Transverse colon (tissue), 4 donors: ENCODE data around the gene CDT1.

Source experiments
- CTCF ChIP-seq, 5 experiments: fragments of 200-600 bp in 3 of 5; fragments of 450-650 bp in 2 of 5; sonication (generic) in 3 of 5; IDR thresholded peaks; 1 replicate in 2 of 5; 2 replicates in 3 of 5; pipeline ENCODE4 v1.5.1; 2016 to 2017; ENCODE audit warnings: antibody characterized with exemption in 5 of 5, inconsistent platforms in 3 of 5, mild to moderate bottlenecking in 2 of 5, moderate library complexity in 1 of 5
- EP300 ChIP-seq: sonication (generic); formaldehyde crosslinking; IDR thresholded peaks from one replicate; pipeline ENCODE4 v1.6.1; 2017; ENCODE audit warnings: antibody characterized with exemption, low read depth
- POLR2A ChIP-seq: fragments of 450-650 bp; IDR thresholded peaks from one replicate; pipeline ENCODE4 v1.6.1; 2016; ENCODE audit warnings: antibody characterized with exemption, mild to moderate bottlenecking, moderate library complexity
- POLR2AphosphoS5 ChIP-seq, 3 donors: sonication (generic); formaldehyde crosslinking; IDR thresholded peaks; one replicate each; pipeline ENCODE4 v1.6.1; 2016; ENCODE audit warnings: antibody characterized with exemption in 3 of 3

GRCh38 chr16:88834670-88835069 lies 31.1 kb downstream of the CDT1 start:
- no peak for TF ChIP-seq CTCF (IDR thresholded peaks at IDR 0.05)
- TF ChIP-seq POLR2AphosphoS5 (IDR thresholded peaks at IDR 0.05), result no peak
- TF ChIP-seq POLR2A, result no peak
- TF ChIP-seq EP300, result no peak
